GM23248 (cell line): ENCODE data around the gene GLT1D1.

Experiments used
- EZH2 ChIP-seq: fragments of 200-600 bp; sonication (generic); IDR thresholded peaks from 2 replicates; pipeline ENCODE4 v1.6.1; 2018; ENCODE audit warnings: antibody characterized with exemption, mild to moderate bottlenecking; ENCODE audit not compliant: insufficient read depth, poor library complexity, severe bottlenecking
- EZH2phosphoT487 ChIP-seq: fragments of 200-600 bp; sonication (generic); IDR thresholded peaks from 2 replicates; pipeline ENCODE4 v1.6.1; 2018; ENCODE audit warnings: antibody characterized with exemption, moderate library complexity, mild to moderate bottlenecking, low read depth; ENCODE audit not compliant: insufficient read depth

DNA sequence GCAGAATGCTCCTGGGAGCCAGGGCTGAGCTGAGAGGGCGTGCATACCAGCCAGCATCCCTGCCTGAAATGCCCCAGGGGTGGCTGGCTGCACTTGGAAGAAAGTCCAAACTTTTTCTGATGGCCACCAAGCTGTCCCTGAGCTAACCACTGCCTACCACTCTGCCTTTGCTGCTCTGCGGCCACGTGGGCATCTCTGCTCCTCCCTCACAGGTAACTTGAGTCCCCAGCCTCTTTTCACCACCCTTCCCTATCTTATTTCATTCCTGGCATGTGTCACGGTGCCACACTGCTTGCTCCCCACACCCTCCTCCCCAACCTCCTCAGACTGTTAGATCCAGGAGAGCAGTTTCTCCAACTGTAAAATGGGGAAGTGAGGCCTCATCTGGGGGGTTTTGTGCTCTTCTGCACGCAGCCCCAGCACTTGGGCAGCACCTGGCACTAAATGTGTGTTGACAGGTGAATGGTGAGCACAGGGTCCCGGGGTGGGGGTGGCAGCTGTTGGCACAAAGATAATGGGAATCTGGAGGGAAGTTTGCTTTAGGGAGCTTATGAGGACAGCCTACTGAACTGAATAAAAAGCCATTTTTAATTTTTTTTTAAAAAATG is 113.0 kb downstream of the GLT1D1 start:
- TF ChIP-seq EZH2 = no peak
- TF ChIP-seq EZH2phosphoT487 = no peak
